Calu3 (cell line): ENCODE measurements around the gene PRR29. TPM values are rescaled to one million over a fixed set of nuclear protein-coding genes. Genes with fewer than 3 reads are reported as not detected.

Experiments
- BruUV-seq: library from RNA; stranded (reverse); fragments of 400-500 nt; replicated peaks from 2 replicates; lab custom pipeline; 2021; lab: Mats Ljungman, UMichigan
- CTCF ChIA-PET: fragments of 300-600 bp; sonication (Branson Sonifier 250); formaldehyde crosslinking; loops from one replicate; lab custom pipeline; 2022; ENCODE audit warnings: antibody characterized with exemption; lab: Charles Lee
- DNase-seq: peaks from one replicate; pipeline ENCODE4 v3.0.0; 2022
- H3K27ac Mint-ChIP-seq: one replicate; pipeline ENCODE4 v1.8.0; 2022; ENCODE audit warnings: mixed read lengths; ENCODE audit not compliant: unreplicated experiment
- H3K27me3 Mint-ChIP-seq: one replicate; pipeline ENCODE4 v1.8.0; 2022; ENCODE audit warnings: mixed read lengths; ENCODE audit not compliant: unreplicated experiment
- H3K36me3 Mint-ChIP-seq: one replicate; pipeline ENCODE4 v1.8.0; 2022; ENCODE audit warnings: mild to moderate bottlenecking, moderate library complexity, mixed read lengths; ENCODE audit not compliant: insufficient read depth, unreplicated experiment
- H3K4me1 Mint-ChIP-seq: one replicate; pipeline ENCODE4 v1.8.0; 2022; ENCODE audit warnings: mild to moderate bottlenecking, low read depth, mixed read lengths; ENCODE audit not compliant: unreplicated experiment
- H3K4me3 Mint-ChIP-seq: one replicate; pipeline ENCODE4 v1.8.0; 2022; ENCODE audit warnings: mild to moderate bottlenecking, low read depth, moderate library complexity, mixed read lengths; ENCODE audit not compliant: unreplicated experiment
- H3K9me3 Mint-ChIP-seq: one replicate; pipeline ENCODE4 v1.8.0; 2022; ENCODE audit warnings: low read depth, mixed read lengths; ENCODE audit not compliant: unreplicated experiment
- intact Hi-C: fragments of 100-400 bp; cut with micrococcal nuclease; formaldehyde crosslinking; loops from one replicate; pipeline ENCODE4 v1.10.0; 2022; ENCODE audit not compliant: unreplicated experiment
- total RNA-seq: library from RNA; stranded (reverse); gene quantifications from 2 replicates; pipeline ENCODE4 v1.2.3, GENCODE V29; 2022
- TF ChIP-seq, protein P1 (sequence below): fragments of 200-600 bp; IDR thresholded peaks from one replicate; pipeline ENCODE4 v1.8.0; 2022; ENCODE audit warnings: antibody characterized with exemption; ENCODE audit not compliant: unreplicated experiment

PRR29 gene
- total RNA-seq, 1 experiment from 2014 or later, result 0.61 TPM

DNA sequence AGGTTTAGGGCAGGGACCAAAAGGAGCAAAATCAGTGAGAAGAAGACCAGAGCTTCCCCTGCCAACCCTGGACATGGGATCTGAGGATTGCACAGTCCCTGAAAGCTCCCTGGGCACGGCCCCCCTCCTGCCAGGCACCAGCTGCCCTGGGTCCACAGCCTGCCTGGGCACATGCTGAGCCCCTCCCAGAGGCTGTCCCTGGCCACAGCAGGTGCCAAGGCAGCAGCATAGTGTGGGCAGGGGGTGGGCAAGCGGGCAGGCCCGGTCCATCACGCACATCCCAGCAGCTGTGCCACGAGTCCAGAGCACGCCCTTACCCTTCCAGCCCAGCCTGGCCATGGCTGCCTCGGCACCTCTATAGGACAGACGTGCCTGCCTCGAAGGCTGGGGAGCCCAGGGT is 38.1 kb upstream of the PRR29 start:
- H3K27ac Mint-ChIP-seq, result no peak overlapping the region

DNA sequence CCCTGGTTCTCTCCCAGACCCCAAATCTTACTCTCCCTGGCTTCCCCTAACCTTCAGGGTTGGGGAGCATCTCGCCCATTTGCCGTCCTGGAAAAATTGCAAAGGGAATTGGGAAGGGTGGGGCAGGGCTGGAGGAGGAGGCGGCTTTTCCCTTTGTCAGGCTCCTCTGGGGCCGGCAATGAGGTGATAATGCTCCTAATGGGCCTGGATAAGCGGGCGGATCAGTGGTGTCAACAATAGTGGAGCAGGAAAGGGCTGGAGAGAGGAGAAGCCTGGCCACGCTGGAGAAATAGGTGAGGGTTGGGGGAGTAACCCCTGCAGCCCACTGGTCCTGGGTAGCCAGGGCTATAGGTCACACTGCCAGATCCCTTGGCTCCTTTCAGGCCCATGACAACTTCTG is 37.7 kb upstream of the PRR29 start:
- DNase-seq, result no peak
- Mint-ChIP-seq H3K4me3 (no peak overlapping the region), H3K27me3 (peaks cover 31% of the 10 kb centered on the region), H3K4me1 (no peaks in the 10 kb centered on the region), H3K27ac (no peak overlapping the region), H3K9me3 (no peaks in the 10 kb centered on the region), H3K36me3 (no peaks in the 10 kb centered on the region)
- CTCF ChIA-PET, result no interaction called here
- intact Hi-C loops, result no loop called here
- TF ChIP-seq, protein P1, sequence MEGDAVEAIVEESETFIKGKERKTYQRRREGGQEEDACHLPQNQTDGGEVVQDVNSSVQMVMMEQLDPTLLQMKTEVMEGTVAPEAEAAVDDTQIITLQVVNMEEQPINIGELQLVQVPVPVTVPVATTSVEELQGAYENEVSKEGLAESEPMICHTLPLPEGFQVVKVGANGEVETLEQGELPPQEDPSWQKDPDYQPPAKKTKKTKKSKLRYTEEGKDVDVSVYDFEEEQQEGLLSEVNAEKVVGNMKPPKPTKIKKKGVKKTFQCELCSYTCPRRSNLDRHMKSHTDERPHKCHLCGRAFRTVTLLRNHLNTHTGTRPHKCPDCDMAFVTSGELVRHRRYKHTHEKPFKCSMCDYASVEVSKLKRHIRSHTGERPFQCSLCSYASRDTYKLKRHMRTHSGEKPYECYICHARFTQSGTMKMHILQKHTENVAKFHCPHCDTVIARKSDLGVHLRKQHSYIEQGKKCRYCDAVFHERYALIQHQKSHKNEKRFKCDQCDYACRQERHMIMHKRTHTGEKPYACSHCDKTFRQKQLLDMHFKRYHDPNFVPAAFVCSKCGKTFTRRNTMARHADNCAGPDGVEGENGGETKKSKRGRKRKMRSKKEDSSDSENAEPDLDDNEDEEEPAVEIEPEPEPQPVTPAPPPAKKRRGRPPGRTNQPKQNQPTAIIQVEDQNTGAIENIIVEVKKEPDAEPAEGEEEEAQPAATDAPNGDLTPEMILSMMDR, result no peak
- BruUV-seq, result no TSS peak

More for the DNA sequence above, 38.1 kb upstream of the PRR29 start:
- H3K27me3 Mint-ChIP-seq, result peaks cover 35% of the 10 kb centered on the region
- H3K4me3 Mint-ChIP-seq, result no peak overlapping the region
- no peaks in the 10 kb centered on the region for H3K36me3 Mint-ChIP-seq
- CTCF ChIA-PET, result no interaction called here
- no peaks in the 10 kb centered on the region for H3K9me3 Mint-ChIP-seq
- no peak for DNase-seq
- intact Hi-C loops, result no loop called here
- H3K4me1 Mint-ChIP-seq, result no peaks in the 10 kb centered on the region
- no TSS peak for BruUV-seq
- TF ChIP-seq, protein P1, result no peak

DNA sequence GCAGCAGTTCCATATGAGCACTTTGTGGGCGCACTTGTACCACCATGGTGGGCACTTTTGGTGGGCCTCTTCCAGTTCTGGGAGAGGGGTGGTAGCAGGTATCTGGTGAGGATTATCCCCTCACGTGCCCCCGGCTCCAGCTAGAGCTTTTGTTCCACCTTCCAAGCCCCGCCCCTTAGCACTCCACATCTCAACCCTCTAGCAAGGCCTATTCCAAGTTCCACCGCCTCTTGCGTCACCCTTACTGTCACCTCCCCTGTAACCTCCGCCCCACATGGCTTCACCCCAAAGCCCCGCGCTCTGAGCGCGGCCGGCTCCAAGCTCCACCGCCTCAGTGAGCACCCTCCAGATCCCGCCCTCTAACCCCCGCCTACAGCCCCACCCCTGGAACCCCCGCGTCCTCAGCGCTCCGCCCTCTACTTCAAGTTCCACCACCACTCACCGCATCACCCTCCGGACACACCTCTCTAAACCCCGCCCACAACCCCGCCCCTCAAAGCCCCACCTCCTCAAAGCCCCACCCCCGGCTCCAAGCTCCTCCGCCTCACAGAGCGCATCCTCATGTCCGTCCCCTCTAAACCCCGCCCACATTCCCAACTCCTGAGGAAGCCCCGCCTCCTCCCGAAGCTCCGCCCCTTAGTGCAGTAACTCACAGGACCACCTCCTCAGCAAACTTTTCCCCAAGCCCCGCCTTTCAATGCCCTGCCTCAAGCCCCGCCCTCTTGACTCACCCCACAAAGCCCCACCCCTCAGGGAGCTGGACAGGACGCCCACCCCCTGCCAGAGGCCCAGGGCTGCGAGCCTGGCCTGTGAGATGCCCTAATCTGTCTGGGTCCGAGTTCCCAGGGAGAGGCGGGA is 36.6 kb upstream of the PRR29 start:
- BruUV-seq, result no TSS peak
- intact Hi-C loops, result no loop called here
- Mint-ChIP-seq H3K27ac (no peak overlapping the region), H3K4me1 (no peaks in the 10 kb centered on the region), H3K36me3 (no peaks in the 10 kb centered on the region), H3K4me3 (no peak overlapping the region), H3K9me3 (no peaks in the 10 kb centered on the region), H3K27me3 (peaks cover 27% of the 10 kb centered on the region)
- no peak for DNase-seq
- CTCF ChIA-PET, result interaction anchor here (0.6 to 0.7 kb wide), 2 partner anchors 113 to 195 kb away, joined by 3 to 4 read pairs; no protein-coding TSS in a partner anchor
- TF ChIP-seq, protein P1, result no peak

DNA sequence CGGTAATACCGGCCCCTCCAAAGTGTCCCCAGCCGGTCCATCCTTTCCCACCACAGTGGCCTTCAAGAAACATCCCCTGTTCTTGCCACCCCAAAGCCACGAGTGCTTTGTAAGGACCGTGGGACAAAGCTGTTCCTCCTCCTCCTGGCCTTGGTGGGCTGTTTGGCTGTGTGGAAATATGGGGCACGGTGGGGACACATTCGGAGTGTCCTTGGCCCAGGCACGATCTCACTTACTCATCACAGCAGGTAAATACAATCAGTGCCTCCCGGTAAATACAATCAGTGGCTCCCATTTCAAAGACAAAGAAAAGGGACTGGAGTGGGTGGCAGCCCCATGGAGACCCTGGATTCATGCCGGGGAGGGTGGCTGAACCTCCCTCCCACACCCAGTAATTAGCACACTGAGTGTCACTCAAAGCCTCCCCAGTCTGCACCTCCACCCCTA is 35.8 kb upstream of the PRR29 start:
- TF ChIP-seq, protein P1, result no peak
- intact Hi-C loops, result no loop called here
- Mint-ChIP-seq H3K9me3 (no peaks in the 10 kb centered on the region), H3K27me3 (peaks cover 34% of the 10 kb centered on the region), H3K4me1 (no peaks in the 10 kb centered on the region), H3K4me3 (no peak overlapping the region), H3K36me3 (no peaks in the 10 kb centered on the region), H3K27ac (no peak overlapping the region)
- BruUV-seq, result no TSS peak
- DNase-seq, result no peak
- CTCF ChIA-PET, result interaction anchor here (0.7 kb wide), 1 partner anchor 194 kb away, joined by 4 read pairs; no protein-coding TSS in a partner anchor
